GM19035 (cell line): ENCODE results near the gene IGF2R.
"Not testable (repeated sequence)": the region's sequence is repeated elsewhere in the genome, so short reads cannot be mapped to it uniquely, and the experiment has no call there.

Experiments used
- ATAC-seq: cut with Tn5 transposase; IDR thresholded peaks from one replicate; pipeline ENCODE4 v1.9.1; 2021; ENCODE audit not compliant: unreplicated experiment

Gene IGF2R

DNA sequence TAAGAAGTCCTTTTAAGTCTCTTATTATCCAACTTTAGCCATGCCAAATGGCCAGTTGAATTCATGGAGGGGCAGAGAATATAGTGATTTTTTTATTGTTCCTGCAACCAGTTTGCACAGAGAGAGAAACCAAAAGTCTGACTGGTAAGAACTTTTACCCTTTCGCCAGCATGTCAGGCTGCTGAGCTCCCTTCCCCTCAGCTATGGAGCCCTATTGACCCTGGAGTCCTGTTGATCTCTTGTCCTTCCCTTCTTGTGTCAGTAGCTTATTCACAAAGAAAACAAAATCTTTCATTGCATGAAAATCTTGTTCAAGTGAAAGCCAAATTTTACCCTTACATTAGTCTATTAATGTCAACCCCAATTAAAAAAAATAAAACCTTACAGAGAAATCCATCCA is 151.2 kb downstream of the IGF2R start:
- ATAC-seq = no peak

DNA sequence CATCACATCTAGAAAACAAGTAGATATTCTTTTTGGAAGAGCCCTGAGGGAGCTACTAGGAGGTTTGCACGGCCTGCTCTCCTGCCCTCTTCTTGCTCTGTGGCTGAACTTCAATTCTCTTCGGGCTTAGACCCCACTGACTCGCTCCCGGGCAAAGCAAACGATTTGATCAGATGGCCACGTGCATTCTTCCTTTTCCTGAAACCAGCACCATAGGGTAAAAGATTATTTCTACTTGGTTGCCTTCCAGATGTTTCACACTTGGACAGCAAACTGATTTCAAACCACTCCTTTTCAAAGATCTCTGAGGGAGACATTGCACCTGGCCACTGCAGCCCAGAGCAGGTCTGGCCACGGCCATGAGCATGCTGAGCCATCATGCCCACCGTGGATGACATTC is 152.7 kb downstream of the IGF2R start, which contains the start of gene SLC22A1:
TSS of gene SLC22A1 (plus strand) at position 258 of the 400 bp plus-strand sequence. CDS start at position 379, 121 bp downstream.
- no peak for ATAC-seq

DNA sequence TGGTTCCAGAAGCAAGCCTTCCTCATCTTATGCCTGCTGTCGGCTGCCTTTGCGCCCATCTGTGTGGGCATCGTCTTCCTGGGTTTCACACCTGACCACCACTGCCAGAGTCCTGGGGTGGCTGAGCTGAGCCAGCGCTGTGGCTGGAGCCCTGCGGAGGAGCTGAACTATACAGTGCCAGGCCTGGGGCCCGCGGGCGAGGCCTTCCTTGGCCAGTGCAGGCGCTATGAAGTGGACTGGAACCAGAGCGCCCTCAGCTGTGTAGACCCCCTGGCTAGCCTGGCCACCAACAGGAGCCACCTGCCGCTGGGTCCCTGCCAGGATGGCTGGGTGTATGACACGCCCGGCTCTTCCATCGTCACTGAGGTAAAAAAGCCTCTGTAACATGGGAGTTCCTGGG is 153.1 kb downstream of the IGF2R start:
- no peak for ATAC-seq

DNA sequence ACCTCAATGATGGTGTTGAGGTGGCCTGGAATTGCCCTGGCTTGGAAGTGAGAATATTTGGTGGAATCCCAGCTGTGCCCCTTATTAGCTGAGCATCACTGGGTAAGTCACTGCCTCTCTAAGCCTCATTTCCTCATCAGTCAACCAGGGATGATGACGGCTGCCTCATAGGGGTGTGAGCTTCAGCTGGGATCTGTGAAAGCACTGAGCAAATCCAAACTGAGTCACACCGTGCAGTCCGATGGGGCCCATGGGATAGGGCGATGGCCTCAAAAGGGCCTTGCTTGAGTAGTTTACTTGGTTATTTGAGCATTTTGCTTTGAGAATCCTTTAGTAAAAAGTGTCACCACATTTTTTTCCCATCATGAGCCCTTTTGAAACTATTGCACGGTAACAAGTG is 153.9 kb downstream of the IGF2R start:
- no peak for ATAC-seq

DNA sequence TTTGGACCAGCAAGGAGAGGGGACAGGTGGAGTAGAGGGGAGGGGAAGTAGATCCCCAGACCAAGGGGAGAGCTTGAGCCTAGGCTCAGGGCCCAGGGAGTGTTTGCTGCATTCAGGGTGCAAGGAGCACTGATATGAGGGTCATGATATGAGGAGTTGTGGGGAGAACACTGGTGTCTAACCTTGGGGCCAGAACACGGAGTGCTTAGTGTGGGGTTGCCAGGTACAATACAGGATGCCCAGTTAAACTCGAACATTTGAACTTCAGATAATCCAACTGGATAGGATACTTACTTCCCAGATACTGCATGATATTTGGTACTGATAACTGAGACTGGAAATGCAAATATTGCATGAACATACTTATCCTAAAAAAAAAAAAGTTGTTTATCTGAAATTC is 155.1 kb downstream of the IGF2R start:
- ATAC-seq = no peak

DNA sequence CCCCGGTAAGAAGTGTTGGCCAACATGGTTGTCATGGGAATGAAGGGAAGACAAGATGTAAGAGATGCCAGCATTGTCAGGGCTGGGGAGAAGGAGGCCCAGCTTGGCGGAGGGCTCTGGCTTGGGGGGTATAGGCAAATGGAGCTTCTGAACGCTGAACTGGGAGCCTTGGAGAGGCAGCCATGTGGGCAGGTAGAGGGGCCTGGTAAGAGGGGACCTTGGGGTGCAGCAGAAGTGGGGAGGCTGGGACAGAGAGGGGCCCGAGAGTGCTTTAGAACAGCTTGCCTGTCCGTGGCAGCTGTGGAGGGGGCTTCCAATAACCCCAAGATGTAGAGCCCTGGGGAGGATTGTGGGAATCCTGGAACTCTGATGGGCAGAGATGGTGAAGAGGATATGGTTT is 155.7 kb downstream of the IGF2R start:
- ATAC-seq = no peak

DNA sequence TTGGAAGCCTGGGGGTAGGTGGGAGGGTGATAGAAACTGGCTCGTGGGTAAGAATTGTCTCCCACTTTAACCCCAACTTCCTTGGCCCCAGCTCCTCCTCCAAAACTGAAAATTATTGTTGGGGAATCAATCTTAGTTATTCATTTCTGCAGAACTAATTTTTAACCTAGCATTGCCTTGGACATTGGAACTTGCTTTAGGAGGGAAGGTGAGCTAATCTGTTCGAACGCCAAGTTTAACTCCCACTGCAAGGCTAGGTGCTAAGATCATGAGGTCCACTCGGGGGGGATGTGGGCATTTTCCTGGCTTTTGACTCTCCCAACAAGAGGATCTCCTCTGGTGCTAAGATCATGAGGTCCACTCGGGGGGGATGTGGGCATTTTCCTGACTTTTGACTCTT is 156.2 kb downstream of the IGF2R start:
- not testable (repeated sequence) for ATAC-seq

DNA sequence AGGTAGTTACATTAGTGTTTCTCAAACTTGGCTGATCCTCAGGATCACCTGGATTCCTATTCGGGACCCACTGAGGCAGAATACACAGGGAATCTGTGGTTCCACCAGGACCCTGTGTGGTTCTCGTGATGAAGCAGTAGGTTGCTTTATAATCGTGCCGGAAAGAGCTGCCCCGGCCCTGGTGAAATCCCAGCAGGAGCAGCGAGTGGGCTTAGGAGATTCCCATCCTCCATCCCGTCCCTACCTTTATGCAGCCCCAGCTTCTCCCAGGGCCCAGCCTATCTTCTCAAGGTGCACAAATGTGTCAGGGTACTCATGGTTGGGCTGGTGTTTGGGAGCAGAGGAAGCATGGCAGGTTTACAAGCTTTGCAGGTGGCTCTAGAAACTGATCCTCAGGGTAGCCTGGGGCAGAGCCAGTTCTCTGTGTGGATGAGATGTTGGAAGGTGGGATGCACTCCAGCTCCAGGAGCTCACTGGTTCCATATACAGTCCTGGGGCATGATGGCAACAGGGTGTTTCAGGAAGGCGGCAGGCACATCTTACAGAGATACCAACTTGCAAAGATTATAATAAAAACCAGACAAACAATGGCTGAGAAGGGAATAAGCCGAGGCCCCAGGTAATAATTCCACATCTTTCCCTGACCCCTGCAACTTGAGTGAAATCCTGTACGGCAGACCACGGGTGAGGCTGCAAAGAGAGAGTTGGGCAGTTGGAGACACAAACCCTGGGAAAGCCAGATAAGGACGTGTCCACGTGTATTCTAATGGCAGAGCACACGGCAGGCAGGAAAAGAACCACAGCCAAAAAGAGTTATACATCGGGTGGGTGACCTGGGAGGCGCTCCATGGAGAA is 158.6 kb downstream of the IGF2R start:
- no peak for ATAC-seq

DNA sequence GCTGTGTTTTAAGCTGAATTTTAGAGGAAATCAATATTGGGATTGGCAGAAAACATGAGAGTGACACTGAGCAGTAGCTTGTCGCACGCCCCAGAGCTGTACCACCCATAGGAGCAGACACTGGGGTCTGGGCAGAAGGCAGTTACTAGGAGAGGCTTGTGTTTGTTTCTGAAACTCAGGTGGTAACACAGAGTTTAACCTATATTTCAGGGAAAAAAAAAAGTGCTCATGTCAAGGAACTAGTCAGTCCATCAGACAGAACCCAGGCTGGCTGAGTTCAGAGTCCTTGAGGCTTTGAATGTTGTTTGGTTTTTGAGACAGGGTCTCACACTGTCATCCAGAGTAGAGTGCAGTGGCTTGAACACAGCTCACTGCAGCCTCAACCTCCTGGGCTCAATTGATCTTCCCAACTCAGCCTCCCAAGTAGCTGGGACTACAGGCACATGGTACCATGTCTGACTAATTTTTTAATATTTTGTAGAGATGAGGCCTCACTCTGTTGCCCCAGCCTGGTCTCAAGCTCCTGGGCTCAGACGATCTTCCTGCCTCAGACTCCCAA is 159.3 kb downstream of the IGF2R start:
- no peak for ATAC-seq

DNA sequence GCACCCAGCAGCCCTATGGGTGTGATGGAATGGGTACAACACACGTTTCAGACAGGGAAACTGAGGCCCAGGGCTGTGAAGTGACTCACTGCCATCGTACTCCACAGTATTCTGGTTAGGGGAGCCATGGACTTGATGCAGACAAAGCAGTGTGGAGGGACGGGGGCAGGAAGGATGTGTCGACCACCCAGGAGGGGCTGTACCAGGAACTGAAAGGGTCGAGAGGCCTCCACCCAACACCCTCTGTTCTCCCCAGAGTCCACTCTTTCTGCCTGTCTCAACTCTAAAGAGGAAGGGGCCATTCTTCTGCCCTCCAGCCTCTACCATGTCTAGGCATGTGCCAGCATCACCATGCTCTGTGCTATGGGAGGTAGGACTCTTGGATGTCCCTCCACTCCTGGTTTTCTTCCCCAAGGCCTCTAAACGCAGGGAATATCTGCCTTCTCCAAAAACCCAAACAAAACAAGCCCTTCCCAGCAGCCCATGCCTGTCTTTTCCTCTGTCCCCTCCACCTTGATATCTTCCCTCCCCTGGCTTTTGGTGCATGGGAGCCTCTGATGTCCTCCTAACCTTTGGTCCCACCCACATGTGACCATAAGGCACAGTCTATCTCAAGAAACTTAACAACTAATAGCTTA is 160.1 kb downstream of the IGF2R start:
- ATAC-seq = no peak

DNA sequence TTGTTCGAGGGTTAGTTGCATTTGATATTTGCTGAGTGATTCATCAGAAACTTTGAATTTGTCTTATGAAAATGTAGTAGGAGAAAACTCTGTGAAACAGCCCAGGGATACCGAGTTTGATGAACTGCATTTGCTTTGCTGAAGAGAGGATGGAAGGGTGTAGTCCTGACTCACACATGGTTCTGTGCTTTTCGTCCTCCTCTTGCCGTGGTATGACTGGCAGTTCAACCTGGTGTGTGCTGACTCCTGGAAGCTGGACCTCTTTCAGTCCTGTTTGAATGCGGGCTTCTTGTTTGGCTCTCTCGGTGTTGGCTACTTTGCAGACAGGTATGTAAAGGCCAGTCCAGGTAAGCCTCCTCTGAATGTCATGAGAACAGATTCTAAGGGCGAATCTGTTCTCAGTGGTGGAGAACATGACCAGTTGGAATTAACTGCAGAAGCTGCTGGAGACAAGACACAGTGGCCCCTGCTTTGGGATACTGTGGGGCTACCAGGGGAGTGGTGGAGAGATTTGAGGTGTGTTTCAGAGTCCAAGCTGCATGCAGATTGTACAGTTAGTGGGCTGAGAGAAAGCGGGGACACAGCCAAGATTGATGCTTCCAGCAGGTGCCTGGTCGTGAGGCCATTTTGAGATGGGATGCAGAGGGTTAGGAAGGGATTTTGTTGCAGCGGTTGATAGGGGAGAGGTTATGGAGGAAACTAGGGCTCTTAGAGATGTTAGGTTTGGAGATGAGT is 161.2 kb downstream of the IGF2R start:
- no peak for ATAC-seq

DNA sequence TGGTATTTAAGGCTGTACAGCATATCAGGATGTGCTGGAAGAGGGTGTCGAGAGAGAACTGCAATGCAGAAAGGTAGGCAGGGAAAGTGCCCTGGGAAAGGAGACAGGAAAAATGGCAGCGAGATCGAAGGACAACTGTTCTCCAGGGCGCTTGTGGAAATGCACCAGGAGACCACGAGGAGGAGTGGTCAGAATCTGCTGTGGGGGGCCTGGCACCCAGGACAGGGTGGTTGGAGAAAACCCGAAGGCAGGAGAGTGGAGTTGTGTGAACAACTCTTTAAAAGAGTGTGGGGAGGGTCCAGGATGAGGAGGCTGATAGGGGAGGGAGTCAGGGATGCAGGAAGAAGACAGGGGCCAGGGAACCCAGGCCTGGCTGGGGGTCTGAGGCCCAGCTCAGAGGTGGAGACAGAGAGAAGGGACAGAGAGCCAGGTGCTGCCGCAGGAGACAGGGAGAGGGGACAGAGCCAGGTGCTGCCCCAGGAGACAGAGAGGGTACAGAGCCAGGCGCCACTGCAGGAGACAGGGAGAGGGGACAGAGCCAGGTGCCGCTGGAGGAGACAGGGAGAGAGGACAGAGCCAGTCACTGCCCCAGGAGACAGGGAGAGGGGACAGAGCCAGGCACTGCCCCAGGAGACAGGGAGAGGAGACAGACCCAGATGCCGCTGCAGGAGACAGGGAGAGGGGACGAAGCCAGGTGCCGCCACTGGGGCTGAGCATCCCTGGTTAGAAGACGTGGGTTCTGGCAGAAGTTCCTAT is 162.0 kb downstream of the IGF2R start:
- ATAC-seq = no peak

DNA sequence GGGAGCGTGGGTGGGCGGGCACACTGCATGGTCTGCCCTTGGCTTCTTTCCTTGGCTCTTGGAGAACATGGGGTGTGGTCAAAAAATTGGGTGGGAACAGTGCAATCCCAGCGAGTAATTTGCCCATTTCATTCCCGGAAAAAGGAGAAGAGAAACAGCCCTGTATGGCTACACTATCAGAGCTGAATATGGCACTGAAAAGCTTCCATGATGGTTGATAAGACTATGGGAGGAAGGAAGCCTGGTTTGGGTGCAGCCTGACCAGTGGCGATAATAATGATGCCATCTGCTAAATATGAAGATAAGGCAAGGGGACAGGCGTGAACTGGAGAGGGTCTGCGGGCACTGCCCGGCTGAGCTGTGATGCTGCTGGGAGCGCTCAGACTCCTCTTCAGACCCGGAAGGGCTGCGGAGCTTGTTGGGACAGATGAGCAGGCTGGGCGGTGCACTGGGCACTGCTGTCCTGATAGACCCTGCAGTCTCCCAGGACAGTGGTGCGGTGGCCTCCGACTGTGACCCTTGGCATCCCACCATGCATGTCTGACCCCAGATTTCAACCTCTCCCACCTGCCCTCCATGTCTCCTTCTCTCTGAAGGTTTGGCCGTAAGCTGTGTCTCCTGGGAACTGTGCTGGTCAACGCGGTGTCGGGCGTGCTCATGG is 162.9 kb downstream of the IGF2R start:
- ATAC-seq = no peak

DNA sequence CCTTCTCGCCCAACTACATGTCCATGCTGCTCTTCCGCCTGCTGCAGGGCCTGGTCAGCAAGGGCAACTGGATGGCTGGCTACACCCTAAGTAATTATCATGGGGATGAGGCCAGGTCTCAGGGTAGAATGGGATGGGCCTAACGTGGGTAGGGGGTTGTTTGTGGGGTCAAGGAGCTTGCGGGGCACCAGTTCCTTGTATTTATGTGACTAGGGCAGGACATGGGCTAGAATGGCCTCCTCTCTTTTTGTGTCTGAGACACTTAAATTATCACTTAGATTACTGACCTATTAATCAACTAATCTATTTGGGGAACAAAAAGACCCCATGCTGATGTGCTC is 163.4 kb downstream of the IGF2R start:
- ATAC-seq = no peak

DNA sequence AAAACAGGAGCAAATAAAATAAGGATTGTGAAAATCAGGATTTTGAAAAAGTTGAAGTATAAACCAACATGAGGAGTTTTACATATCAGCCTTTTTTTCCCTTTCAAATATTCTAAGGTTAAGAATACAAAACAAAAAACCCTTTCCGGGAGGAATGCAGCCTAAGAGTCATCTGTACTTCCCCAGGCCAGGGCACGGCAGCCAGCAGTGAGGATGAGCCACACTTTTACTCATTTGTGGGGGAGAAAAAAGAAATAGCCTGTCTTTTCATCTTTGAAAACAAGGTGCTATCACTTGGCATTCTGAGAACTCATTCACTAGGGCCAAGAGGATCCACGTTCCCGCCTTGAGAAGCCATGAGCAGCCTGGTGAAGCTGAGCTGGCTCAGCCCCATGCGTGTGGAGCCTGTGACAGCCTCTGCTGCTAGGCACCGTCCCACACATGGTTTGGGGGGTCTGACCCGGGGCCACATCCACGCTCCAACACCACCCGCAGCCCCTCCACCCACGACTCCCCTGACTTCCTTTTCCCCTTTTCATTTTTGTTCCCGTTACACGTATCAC is 164.0 kb downstream of the IGF2R start:
- no peak for ATAC-seq

DNA sequence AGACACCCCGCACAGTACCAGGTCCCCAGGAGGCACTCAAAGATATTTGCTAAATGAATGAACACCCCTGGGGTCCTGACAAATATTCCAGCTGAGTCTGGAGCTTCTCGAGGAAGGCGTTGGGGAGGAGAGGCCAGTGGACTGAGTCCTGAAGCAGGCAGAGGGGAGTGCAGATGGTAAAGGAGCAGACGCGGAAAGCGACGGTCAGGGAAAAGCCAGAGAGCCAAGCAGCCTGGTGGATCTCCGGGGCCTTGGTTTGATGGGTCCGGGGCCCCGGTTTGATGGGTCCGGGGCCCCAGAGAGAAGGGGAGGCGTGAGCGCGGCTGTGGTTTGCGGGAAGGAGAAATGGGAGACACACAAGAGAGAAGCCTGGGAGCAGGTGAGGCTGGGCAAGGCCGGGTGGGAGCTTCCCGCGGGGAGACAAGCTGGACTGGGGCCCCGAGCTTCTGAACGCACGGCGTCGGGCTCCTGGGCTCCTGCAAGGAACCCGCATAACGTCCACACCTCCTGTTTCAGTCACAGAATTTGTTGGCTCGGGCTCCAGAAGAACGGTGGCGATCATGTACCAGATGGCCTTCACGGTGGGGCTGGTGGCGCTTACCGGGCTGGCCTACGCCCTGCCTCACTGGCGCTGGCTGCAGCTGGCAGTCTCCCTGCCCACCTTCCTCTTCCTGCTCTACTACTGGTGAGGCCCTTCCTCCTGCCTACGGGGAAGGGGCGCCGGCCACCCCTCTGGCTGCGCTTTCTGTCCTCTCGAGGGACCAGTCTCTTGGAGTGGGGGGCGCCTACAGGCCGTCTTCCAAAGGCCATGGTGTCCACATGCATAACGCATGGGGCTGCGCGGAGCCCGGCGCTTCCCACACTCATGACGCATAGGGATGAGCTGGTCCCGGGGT is 164.8 kb downstream of the IGF2R start:
- no peak for ATAC-seq

DNA sequence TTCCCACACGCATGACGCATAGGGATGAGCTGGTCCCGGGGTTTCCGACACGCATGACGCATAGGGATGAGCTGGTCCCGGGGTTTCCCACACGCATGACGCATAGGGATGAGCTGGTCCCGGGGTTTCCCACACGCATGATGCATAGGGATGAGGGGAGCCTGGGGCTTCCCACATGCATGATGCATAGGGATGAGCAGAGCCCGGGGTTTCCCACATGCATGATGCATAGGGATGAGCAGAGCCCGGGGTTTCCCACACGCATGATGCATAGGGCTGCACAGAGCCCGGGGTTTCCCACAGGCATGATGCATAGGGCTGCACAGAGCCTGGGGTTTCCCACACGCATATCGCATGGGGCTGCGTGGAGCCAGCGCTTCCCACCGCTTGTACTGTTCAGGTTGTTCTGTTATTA is 165.5 kb downstream of the IGF2R start:
- not testable (repeated sequence) for ATAC-seq

DNA sequence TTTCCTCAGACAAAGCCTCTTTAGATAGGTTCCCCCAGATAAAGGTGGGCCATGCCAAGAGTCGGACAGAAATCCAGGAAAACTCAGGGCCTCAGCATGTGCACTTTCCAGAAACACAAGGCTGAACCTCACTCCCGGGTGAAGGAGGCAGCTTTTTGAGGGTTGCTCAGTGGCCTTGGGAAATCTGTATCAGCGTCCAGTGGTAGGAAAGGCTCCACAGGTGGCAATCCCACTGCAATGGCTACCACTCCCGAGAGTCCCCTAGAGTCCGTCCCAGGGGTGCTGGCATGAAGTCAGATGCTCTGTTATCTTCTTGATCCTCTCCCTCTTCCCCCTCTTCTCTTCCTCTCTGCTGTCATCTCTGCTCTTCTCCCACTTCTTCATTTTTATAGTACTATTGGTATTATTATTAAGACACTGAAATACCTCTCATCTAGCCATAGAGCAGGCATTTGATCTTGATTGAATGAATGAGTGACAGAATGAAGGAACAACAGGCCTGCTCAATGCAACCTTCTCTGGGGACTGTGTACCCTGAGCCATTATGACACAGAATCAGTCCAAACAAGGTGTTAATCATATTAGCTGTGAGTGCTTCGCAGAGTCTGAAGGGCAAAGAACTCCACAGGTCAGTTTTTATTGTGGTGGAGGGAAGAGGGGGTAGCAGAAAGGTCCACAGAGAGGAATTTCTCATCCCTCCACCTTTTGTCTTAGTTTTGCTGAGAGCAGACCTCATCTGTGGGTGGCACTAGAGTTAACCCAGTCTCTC is 166.1 kb downstream of the IGF2R start:
- no peak for ATAC-seq
